Measurements from ENCODE around the gene MDC1.

DNA sequence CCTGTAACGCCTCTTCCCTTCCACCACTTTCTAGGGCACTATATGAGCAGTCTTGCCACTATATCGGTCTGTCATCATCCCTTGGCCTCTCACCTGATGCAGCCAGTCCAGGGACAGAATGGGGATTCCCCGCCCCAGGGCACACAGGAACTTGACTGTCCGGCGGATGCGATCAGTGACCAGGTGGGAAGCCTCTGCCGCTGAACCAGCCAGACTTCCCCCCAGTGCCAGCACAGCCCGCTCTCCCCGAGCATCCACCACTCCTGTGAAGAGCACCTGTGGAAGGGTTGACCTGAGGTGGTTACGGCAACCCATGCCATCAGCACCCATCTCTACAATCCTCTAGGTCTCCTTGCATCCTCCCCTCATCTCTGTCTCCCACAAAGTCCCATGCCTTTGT lies 14.1 kb downstream of the MDC1 start:
- TF ChIP-seq, protein P1, sequence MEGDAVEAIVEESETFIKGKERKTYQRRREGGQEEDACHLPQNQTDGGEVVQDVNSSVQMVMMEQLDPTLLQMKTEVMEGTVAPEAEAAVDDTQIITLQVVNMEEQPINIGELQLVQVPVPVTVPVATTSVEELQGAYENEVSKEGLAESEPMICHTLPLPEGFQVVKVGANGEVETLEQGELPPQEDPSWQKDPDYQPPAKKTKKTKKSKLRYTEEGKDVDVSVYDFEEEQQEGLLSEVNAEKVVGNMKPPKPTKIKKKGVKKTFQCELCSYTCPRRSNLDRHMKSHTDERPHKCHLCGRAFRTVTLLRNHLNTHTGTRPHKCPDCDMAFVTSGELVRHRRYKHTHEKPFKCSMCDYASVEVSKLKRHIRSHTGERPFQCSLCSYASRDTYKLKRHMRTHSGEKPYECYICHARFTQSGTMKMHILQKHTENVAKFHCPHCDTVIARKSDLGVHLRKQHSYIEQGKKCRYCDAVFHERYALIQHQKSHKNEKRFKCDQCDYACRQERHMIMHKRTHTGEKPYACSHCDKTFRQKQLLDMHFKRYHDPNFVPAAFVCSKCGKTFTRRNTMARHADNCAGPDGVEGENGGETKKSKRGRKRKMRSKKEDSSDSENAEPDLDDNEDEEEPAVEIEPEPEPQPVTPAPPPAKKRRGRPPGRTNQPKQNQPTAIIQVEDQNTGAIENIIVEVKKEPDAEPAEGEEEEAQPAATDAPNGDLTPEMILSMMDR (IDR thresholded peaks at IDR 0.05; ENCODE audit: poor library complexity, severe bottlenecking), result no peak
- no peak for TF ChIP-seq TAF1 (IDR thresholded peaks at IDR 0.05; ENCODE audit: low read depth)
- no peak for TF ChIP-seq EP300 (conservative IDR thresholded peaks at IDR 0.05; ENCODE audit: poor library complexity, severe bottlenecking)

Measured in neural cell (in vitro differentiated cells).